AG08395 (cell line): ENCODE results near the gene LIMK2.
A peak's percentile ranks its signal among the peaks of the same experiment; 100 is the strongest.
"Not testable (repeated sequence)": the region's sequence is repeated elsewhere in the genome, so short reads cannot be mapped to it uniquely, and the experiment has no call there.

ENCODE experiments used
- DNase-seq: peaks from one replicate; pipeline ENCODE4 v3.0.0; 2012; ENCODE audit warnings: mixed read lengths, low spot score

LIMK2 gene

GRCh38 chr22:31290494-31291471 is 78.7 kb downstream of the LIMK2 start:
- peak; percentile 97 for DNase-seq

- no peak for DNase-seq
Observed at GRCh38 chr22:31291481-31292235, 79.6 kb downstream of the LIMK2 start.

DNA sequence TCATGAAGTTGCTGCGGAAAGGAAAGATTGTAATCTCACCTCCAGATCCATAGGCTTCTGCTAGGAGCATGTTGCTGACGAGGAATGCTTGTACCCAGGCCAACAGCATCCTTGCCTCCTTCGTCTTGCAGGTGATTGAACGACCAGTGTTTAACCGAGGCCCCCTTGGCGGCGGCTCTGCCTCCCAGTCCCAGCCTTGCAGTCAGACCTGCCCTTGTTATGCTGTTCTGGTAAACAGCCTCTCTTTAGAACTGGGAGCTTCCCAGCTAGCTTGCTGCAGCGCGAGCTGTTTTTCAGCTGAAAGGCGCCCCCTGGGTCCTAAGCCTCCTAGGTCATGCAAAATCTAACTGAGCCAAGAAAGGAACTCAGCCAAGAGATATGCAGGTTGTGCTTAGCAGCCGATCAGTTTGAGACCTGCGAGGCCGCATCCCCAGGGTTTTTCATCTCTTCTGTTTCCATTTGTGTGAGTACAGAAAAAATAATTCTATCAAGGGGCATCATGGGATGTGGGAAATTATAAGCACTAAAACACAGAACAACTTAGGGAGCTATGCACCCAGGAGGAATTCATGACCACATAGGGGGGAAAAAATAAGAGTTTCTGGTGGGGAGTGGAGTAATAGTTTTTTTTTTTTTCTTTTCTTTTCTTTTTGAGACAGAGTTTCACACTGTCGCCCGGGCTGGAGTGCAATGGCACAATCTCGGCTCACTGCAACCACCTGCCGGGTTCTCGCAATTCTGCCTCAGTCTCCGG is 80.3 kb downstream of the LIMK2 start, which contains the start of gene PIK3IP1:
PIK3IP1 (minus strand) TSS at position 253 of the 754 bp plus-strand sequence; CDS start at position 109, 144 bp downstream.
- peak; percentile 82 for DNase-seq

DNA sequence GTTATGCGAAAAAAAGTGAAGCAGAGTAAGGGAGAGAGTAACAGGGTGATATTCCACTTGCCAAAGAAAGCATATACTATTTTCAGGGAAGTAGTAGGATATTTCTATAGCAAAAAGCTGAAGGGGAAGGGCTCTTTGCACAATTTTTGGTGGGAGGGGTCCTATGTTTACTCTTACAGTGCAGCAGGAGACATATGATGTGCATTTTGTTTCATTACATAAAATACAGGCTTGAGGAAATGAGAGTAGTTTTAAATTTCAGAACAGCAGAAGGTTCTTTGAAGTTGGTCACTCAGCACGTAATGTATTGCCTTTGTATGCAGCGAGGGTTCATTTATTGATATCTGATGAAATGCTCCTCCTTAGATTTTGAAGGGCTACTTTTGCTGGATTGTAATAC is 83.3 kb downstream of the LIMK2 start:
- DNase-seq, result no peak

GRCh38 chr22:31295831-31296657 is 83.9 kb downstream of the LIMK2 start:
- peak; percentile 41 for DNase-seq

DNA sequence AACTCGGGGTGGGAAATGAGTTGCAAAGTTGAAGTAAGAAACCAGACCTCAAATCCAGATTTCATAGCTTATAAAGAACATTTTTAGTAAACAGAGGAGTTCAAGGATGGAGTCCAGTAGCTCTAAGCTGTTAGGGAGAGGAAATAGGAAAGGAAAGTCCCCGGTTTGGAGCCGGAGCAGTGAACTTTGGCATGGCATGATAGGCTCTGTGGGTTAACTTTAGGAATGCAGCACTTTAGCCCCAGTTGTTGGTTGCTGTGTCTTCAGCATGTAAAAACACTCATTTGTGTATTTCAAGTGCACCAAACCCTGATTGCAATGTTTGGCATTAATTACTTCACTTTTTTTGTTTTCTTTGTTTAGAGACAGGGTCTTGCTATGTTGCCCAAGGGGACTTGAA is 88.8 kb downstream of the LIMK2 start:
- no peak for DNase-seq

DNA sequence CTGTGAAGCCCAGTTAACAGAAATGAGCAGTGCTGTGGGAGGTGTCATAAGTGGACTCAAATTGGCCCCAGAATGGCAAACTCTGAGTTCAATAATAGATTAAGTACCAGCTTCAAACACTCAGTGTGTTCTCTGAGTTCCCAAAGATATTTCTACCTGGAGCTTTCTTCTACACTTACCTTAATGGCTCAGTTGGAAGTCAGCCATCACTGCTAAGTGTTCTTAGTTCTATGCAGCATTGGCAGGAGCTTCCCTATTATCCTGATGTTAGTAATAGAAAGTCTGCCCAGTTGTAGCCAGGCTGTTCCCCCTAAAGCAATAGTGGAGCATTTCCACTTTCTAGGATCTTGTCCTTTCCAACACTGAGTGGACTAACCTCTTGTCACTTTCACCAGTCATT is 89.9 kb downstream of the LIMK2 start:
- DNase-seq, result no peak

DNA sequence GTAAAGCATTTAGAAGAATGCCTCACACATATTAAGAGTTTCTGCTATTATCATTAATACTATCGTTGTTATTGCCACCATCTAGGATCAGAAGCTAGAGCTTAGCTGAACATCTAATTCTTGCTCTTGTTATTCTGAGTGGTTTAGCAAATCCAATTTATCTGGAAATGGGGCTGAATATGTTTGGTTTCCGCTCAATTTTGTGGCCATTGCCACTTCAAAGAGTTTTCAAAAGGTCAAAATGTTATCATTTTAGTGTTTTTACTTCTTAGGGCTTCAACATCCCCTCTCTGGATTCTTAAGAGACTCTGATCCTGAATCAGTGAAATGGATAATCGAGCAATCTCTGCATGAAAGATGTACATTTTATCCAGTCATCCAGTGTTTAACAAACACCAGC is 90.4 kb downstream of the LIMK2 start:
- DNase-seq, result no peak

DNA sequence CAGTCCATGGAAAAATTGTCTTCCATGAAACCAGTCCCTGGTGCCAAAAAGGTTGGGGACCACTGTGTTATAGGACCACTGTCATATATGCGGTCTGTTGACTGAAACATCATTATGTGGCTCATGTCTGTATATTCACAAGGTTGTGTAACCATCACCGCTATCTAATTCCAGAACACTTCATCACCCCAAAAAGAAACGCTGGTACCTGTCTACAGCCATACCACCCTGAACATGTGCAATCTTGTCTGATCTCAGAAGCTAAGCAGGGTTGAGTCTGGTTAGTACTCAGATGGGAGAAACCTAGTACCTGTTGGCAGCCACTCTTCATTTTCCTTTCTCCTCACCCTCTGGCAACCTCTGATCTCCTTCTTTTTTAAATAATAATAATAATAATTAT is 93.1 kb downstream of the LIMK2 start:
- no peak for DNase-seq

DNA sequence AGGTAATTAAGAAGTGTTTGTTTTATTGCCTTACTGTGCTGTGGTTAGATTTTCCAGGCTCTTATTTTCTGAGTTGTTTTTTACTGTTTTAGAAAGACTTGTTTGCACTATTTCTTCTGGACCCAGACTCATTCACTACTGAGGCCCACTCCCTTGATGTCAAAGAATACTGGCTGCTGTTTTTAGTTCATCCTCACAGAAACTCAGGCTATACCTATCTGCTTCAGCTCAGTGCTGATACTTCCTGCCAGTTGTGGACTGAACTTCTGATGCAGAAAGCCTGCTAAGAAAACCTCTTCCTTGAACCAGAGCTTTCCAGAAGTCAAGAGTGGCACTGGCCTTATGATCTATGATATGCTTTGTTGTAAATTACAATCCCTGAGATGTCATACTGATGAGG is 96.1 kb downstream of the LIMK2 start:
- DNase-seq, result no peak

DNA sequence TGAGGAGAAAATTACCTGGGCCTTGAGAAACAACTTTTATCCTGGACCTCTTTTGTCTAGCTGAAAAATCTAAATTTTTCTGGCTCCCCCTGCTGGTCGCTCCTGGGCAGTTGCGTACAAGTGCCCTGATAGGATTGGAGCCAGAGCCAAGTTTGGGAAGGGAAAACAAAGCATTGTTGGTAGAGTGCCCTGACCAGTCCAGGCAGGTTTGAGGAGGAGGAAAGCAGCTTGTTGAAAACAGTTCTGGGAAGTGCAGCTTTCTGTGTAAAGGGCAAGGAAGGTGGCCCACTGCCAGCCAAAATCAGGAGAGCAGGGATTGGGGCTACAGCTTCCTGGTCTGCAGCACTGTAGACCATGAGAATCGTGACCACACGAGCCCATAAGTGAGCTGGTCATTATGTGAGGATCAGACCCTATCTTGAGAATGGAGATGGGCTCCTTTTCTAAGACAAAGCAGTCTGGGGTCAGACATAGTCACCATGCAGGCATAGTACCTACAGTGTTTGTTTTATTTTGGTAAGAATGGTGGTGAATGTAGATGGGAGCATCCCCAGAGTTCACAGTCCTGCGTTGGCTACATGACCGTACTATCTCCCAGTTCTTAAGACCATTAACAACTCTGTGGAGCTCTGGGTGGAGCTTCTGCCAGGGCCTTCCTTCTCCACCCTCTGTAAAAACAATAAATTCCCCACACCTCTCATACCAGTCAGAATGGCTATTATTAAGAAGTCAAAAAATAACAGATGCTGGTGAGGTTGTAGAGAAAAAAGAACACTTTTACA is 101.5 kb downstream of the LIMK2 start:
- peak; percentile 84 for DNase-seq

DNA sequence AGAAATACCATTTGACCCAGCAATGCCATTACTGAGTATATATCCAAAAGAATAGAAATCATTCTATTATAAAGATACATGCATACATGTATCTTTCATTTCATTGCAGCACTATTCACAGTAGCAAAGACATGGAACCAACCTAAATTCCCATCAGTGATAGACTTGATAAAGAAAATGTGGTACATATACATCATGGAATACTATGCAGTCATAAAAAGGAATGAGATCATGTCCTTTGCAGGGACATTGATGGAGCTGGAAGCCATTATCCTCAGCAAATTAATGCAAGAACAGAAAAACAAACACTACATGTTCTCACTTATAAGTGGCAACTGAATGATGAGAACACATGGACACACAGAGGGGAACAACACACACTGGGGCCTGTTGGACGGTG is 102.1 kb downstream of the LIMK2 start:
- not testable (repeated sequence) for DNase-seq

DNA sequence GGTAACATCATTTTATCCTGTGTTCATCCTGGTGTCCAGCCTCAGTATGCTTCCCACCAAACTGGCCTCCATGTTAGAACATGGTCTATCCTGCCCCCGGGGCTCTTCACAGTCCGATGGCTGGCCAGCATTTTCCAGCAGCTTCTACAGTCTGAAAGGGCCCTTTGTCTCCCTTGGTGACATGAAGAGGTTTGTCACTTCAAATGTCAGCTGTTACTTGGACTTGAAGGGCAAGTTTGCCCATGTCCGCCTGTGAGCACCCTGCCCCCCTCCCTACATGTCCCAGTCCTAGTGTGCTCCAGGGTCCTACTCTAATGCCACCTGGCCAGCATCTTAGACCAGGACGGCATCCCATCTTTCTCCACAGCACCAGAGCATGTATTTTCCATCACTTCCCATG is 109.3 kb downstream of the LIMK2 start:
- no peak for DNase-seq

- DNase-seq, result no peak
Observed at GRCh38 chr22:31323578-31324550, 111.8 kb downstream of the LIMK2 start.

GRCh38 chr22:31326877-31327276 is 114.8 kb downstream of the LIMK2 start:
- DNase-seq, result no peak

- no peak for DNase-seq
Observed at GRCh38 chr22:31327806-31328543, 115.9 kb downstream of the LIMK2 start.

DNA sequence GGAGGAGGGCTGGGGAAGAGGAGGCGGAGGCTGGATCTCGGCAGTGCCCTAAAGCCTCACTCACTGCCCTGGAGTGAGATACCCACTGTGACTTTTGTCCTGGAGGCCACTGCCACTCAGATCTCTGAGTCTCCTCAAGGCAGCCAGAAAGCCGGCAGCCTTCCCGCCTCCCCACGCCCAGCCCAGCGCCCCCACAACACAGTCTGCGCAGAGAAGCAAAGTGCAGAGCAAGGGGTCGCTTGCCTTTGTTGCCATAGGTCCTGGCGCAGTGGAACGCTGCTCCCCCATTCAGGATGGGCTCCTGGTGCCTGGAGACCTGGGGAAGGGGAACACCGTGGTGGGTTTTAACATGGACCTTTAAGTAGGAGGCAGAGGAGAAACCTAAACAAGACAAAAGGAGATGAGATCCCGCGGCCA is 116.5 kb downstream of the LIMK2 start:
- no peak for DNase-seq

- peak; percentile 24 for DNase-seq
Observed at GRCh38 chr22:31329029-31329428, 116.9 kb downstream of the LIMK2 start.
